MM.1S (cell line): ENCODE results near the gene BOC.

Experiments
- DNase-seq: peaks from one replicate; pipeline ENCODE4 v3.0.0-alpha.2; 2015
- H2AFZ ChIP-seq: fragments of 300-600 bp; sonication (generic); 2 replicates; pipeline ENCODE4 v1.6.0; 2016; ENCODE audit warnings: antibody characterized with exemption, low read length
- H3F3A ChIP-seq: fragments of 300-600 bp; sonication (generic); 2 replicates; pipeline ENCODE4 v1.6.1; 2016; ENCODE audit warnings: mild to moderate bottlenecking, antibody characterized with exemption, low read length, moderate library complexity, mixed read lengths; ENCODE audit not compliant: insufficient read depth
- H3K27ac ChIP-seq: fragments of 300-600 bp; sonication (generic); 2 replicates; pipeline ENCODE4 v1.5.1; 2016; ENCODE audit warnings: mild to moderate bottlenecking, low read length
- H3K27me3 ChIP-seq: fragments of 300-600 bp; sonication (generic); replicated peaks from 2 replicates; pipeline ENCODE4 v1.6.0; 2016; ENCODE audit warnings: low read length; ENCODE audit not compliant: insufficient read depth
- H3K36me3 ChIP-seq: fragments of 300-600 bp; sonication (generic); replicated peaks from 2 replicates; pipeline ENCODE4 v1.6.1; 2016; ENCODE audit warnings: mild to moderate bottlenecking, low read length, mixed read lengths; ENCODE audit not compliant: insufficient read depth
- H3K4me1 ChIP-seq: fragments of 300-600 bp; sonication (generic); 2 replicates; pipeline ENCODE4 v1.6.1; 2016; ENCODE audit warnings: low read length, mixed read lengths
- H3K4me2 ChIP-seq: fragments of 300-600 bp; sonication (generic); 2 replicates; pipeline ENCODE4 v1.6.0; 2016; ENCODE audit warnings: low read depth, low read length
- H3K4me3 ChIP-seq: fragments of 300-600 bp; sonication (generic); 2 replicates; pipeline ENCODE4 v1.5.1; 2016; ENCODE audit warnings: low read length, mixed read lengths
- H3K79me2 ChIP-seq: fragments of 300-600 bp; sonication (generic); 2 replicates; pipeline ENCODE4 v1.6.1; 2016; ENCODE audit warnings: mixed run types, low read length, mixed read lengths
- H3K9ac ChIP-seq: fragments of 300-600 bp; sonication (generic); 2 replicates; pipeline ENCODE4 v1.6.1; 2016; ENCODE audit warnings: low read length, mixed read lengths
- H3K9me2 ChIP-seq: fragments of 300-600 bp; sonication (generic); replicated peaks from 2 replicates; pipeline ENCODE4 v1.6.1; 2016; ENCODE audit warnings: mild to moderate bottlenecking, low read length, mixed read lengths; ENCODE audit not compliant: insufficient read depth
- H3K9me3 ChIP-seq: fragments of 300-600 bp; sonication (generic); replicated peaks from 2 replicates; pipeline ENCODE4 v1.6.1; 2016; ENCODE audit warnings: mild to moderate bottlenecking, low read length, mixed read lengths; ENCODE audit not compliant: insufficient read depth
- H4K20me1 ChIP-seq: fragments of 300-600 bp; sonication (generic); 2 replicates; pipeline ENCODE4 v1.6.1; 2016; ENCODE audit warnings: mild to moderate bottlenecking, low read length, moderate library complexity, mixed read lengths; ENCODE audit not compliant: insufficient read depth
- CTCF ChIP-seq: fragments of 300-600 bp; sonication (generic); IDR thresholded peaks from 2 replicates; pipeline ENCODE4 v1.5.1; 2016; ENCODE audit warnings: antibody characterized with exemption, low read length, mixed read lengths
- EZH2 ChIP-seq: fragments of 300-600 bp; sonication (generic); optimal IDR thresholded peaks from 2 replicates; pipeline ENCODE3; 2017; ENCODE audit warnings: low read depth, mild to moderate bottlenecking, antibody characterized with exemption, low read length, mixed read lengths
- EZH2phosphoT487 ChIP-seq: fragments of 300-600 bp; sonication (generic); IDR thresholded peaks from 2 replicates; pipeline ENCODE4 v1.6.1; 2018; ENCODE audit warnings: antibody characterized with exemption, low read length

BOC gene

GRCh38 chr3:113285741-113286140 is 74.4 kb downstream of the BOC start:
- no peaks in the 10 kb centered on the region for H3K9me3 ChIP-seq

GRCh38 chr3:113286524-113286923 is 75.2 kb downstream of the BOC start:
- no peak overlapping the region for H3K9ac ChIP-seq
- H3K27me3 ChIP-seq, result no peaks in the 10 kb centered on the region
- no peaks in the 10 kb centered on the region for H3F3A ChIP-seq
- no peak overlapping the region for H3K4me2 ChIP-seq
- no peak for TF ChIP-seq CTCF
- no peak for TF ChIP-seq EZH2phosphoT487
- TF ChIP-seq EZH2, result no peak
- no peaks in the 10 kb centered on the region for H3K79me2 ChIP-seq
- H4K20me1 ChIP-seq, result no peaks in the 10 kb centered on the region
- no peak overlapping the region for H3K4me3 ChIP-seq
- DNase-seq, result no peak
- no peaks in the 10 kb centered on the region for H3K9me3 ChIP-seq
- no peaks in the 10 kb centered on the region for H3K9me2 ChIP-seq
- H3K36me3 ChIP-seq, result no peaks in the 10 kb centered on the region
- H2AFZ ChIP-seq, result no peak overlapping the region
- no peak overlapping the region for H3K27ac ChIP-seq
- H3K4me1 ChIP-seq, result peaks cover 13% of the 10 kb centered on the region

More at GRCh38 chr3:113285741-113286140, 74.4 kb downstream of the BOC start:
- Histone ChIP-seq H3K4me2 (no peak overlapping the region), H4K20me1 (no peaks in the 10 kb centered on the region), H3K27ac (no peak overlapping the region), H3K36me3 (no peaks in the 10 kb centered on the region), H3K27me3 (no peaks in the 10 kb centered on the region), H3K4me1 (peaks cover 13% of the 10 kb centered on the region), H3F3A (no peaks in the 10 kb centered on the region), H3K9ac (no peak overlapping the region), H3K9me2 (no peaks in the 10 kb centered on the region), H2AFZ (no peak overlapping the region), H3K79me2 (no peaks in the 10 kb centered on the region), H3K4me3 (no peak overlapping the region)
- TF ChIP-seq CTCF, result no peak
- TF ChIP-seq EZH2phosphoT487, result no peak
- no peak for TF ChIP-seq EZH2
- no peak for DNase-seq

GRCh38 chr3:113287111-113287802 is 75.9 kb downstream of the BOC start:
- no peaks in the 10 kb centered on the region for H3K27me3 ChIP-seq
- TF ChIP-seq EZH2, result no peak
- TF ChIP-seq EZH2phosphoT487, result no peak
- no peak for TF ChIP-seq CTCF
- no peak overlapping the region for H3K9ac ChIP-seq
- no peaks in the 10 kb centered on the region for H3K9me2 ChIP-seq
- no peak overlapping the region for H3K4me3 ChIP-seq
- DNase-seq, result no peak
- H3K36me3 ChIP-seq, result no peaks in the 10 kb centered on the region
- peaks cover 9% of the 10 kb centered on the region for H3K4me1 ChIP-seq
- no peak overlapping the region for H2AFZ ChIP-seq
- H3F3A ChIP-seq, result no peaks in the 10 kb centered on the region
- no peaks in the 10 kb centered on the region for H4K20me1 ChIP-seq
- no peaks in the 10 kb centered on the region for H3K9me3 ChIP-seq
- no peak overlapping the region for H3K4me2 ChIP-seq
- no peaks in the 10 kb centered on the region for H3K79me2 ChIP-seq
- no peak overlapping the region for H3K27ac ChIP-seq
